Mucosa of rectum (tissue), 2 donors: ENCODE measurements around the gene VNN1.
"Not testable (repeated sequence)": the region's sequence is repeated elsewhere in the genome, so short reads cannot be mapped to it uniquely, and the experiment has no call there.

Source experiments
- H3K27ac ChIP-seq, 2 donors: one replicate each; pipeline ENCODE4 v1.7.0; 2013; ENCODE audit warnings: inconsistent platforms in 2 of 2, low read depth in 2 of 2, low read length in 2 of 2
- H3K27me3 ChIP-seq, 2 donors: one replicate each; pipeline ENCODE4 v1.7.0; 2013; ENCODE audit warnings: low read length in 2 of 2; ENCODE audit not compliant: control insufficient read depth in 2 of 2, insufficient read depth in 2 of 2
- H3K36me3 ChIP-seq, 2 donors: one replicate each; pipeline ENCODE4 v1.7.0; 2013; ENCODE audit warnings: low read length in 2 of 2; ENCODE audit not compliant: control insufficient read depth in 2 of 2, insufficient read depth in 2 of 2
- H3K4me1 ChIP-seq, 2 donors: one replicate each; pipeline ENCODE4 v1.7.0; 2013; ENCODE audit warnings: low read length in 2 of 2, mild to moderate bottlenecking in 1 of 2; ENCODE audit not compliant: control insufficient read depth in 2 of 2, insufficient read depth in 2 of 2
- H3K4me3 ChIP-seq, 2 donors: one replicate each; pipeline ENCODE4 v1.7.0; 2013; ENCODE audit warnings: low read length in 2 of 2
- H3K9ac ChIP-seq, 2 donors: one replicate each; pipeline ENCODE4 v1.7.0; 2013; ENCODE audit warnings: low read length in 2 of 2, low read depth in 1 of 2, mild to moderate bottlenecking in 1 of 2
- H3K9me3 ChIP-seq, 2 donors: one replicate each; pipeline ENCODE4 v1.7.0; 2013; ENCODE audit warnings: low read length in 2 of 2; ENCODE audit not compliant: control insufficient read depth in 2 of 2
- donor health status: healthy.
- donor health status: Normal muscosa, but diverticular disease.

Gene VNN1

GRCh38 chr6:132679094-132679493 lies 34.8 kb downstream of the VNN1 start:
- H3K4me1 ChIP-seq, H3K27me3 ChIP-seq, H3K27ac ChIP-seq, H3K4me3 ChIP-seq, H3K36me3 ChIP-seq, H3K9me3 ChIP-seq, H3K9ac ChIP-seq: not testable (repeated sequence)

- Histone ChIP-seq H3K9ac (no peak overlapping the region), H3K4me3 (no peak overlapping the region), H3K36me3 (no peaks in the 10 kb centered on the region), H3K4me1 (no peaks in the 10 kb centered on the region), H3K9me3 (no peaks in the 10 kb centered on the region), H3K27ac (no peak overlapping the region), H3K27me3 (no peaks in the 10 kb centered on the region)
These were observed 38.1 kb downstream of the VNN1 start for GRCh38 chr6:132675749-132676148.

- no peak overlapping the region for H3K27ac ChIP-seq
- no peaks in the 10 kb centered on the region for H3K36me3 ChIP-seq
- H3K4me3 ChIP-seq = no peak overlapping the region
- H3K9ac ChIP-seq = no peak overlapping the region
- no peaks in the 10 kb centered on the region for H3K4me1 ChIP-seq
- H3K27me3 ChIP-seq = no peaks in the 10 kb centered on the region
- no peaks in the 10 kb centered on the region for H3K9me3 ChIP-seq
These were observed 38.9 kb downstream of the VNN1 start for GRCh38 chr6:132675002-132675401.

- no peak overlapping the region for H3K9ac ChIP-seq
- no peak overlapping the region for H3K4me3 ChIP-seq
- H3K36me3 ChIP-seq = no peaks in the 10 kb centered on the region
- no peak overlapping the region for H3K27ac ChIP-seq
- peaks cover 0 to 2% of the 10 kb centered on the region in 2 donors for H3K4me1 ChIP-seq
- H3K9me3 ChIP-seq = no peaks in the 10 kb centered on the region
- H3K27me3 ChIP-seq = no peaks in the 10 kb centered on the region
These were observed 40.3 kb downstream of the VNN1 start for GRCh38 chr6:132673376-132674094.

GRCh38 chr6:132671295-132671694 lies 42.6 kb downstream of the VNN1 start:
- H3K4me1 ChIP-seq = peaks cover 0 to 2% of the 10 kb centered on the region in 2 donors
- H3K27ac ChIP-seq = no peak overlapping the region
- no peak overlapping the region for H3K4me3 ChIP-seq
- H3K9ac ChIP-seq = no peak overlapping the region
- no peaks in the 10 kb centered on the region for H3K36me3 ChIP-seq
- no peaks in the 10 kb centered on the region for H3K27me3 ChIP-seq
- H3K9me3 ChIP-seq = no peaks in the 10 kb centered on the region

- Histone ChIP-seq H3K36me3 (no peaks in the 10 kb centered on the region), H3K9ac (no peak overlapping the region), H3K4me1 (peaks cover 0 to 2% of the 10 kb centered on the region in 2 donors), H3K27me3 (no peaks in the 10 kb centered on the region), H3K4me3 (no peak overlapping the region), H3K27ac (no peak overlapping the region), H3K9me3 (no peaks in the 10 kb centered on the region)
These were observed 44.1 kb downstream of the VNN1 start for GRCh38 chr6:132669690-132670291.

GRCh38 chr6:132666118-132666517 lies 47.7 kb downstream of the VNN1 start:
- Histone ChIP-seq H3K9ac (no peak overlapping the region), H3K27ac (no peak overlapping the region), H3K4me3 (no peak overlapping the region), H3K27me3 (no peaks in the 10 kb centered on the region), H3K4me1 (peaks cover 0 to 2% of the 10 kb centered on the region in 2 donors), H3K36me3 (no peaks in the 10 kb centered on the region), H3K9me3 (no peaks in the 10 kb centered on the region)

GRCh38 chr6:132664309-132665034 lies 49.4 kb downstream of the VNN1 start:
- no peak overlapping the region for H3K27ac ChIP-seq
- H3K36me3 ChIP-seq = no peaks in the 10 kb centered on the region
- no peak overlapping the region for H3K9ac ChIP-seq
- H3K9me3 ChIP-seq = no peaks in the 10 kb centered on the region
- H3K27me3 ChIP-seq = no peaks in the 10 kb centered on the region
- no peaks in the 10 kb centered on the region for H3K4me1 ChIP-seq
- H3K4me3 ChIP-seq = no peak overlapping the region

GRCh38 chr6:132663661-132664060 lies 50.2 kb downstream of the VNN1 start:
- Histone ChIP-seq H3K4me1 (no peaks in the 10 kb centered on the region), H3K9ac (no peak overlapping the region), H3K9me3 (no peaks in the 10 kb centered on the region), H3K27me3 (no peaks in the 10 kb centered on the region), H3K27ac (no peak overlapping the region), H3K4me3 (no peak overlapping the region), H3K36me3 (no peaks in the 10 kb centered on the region)

- no peak overlapping the region for H3K4me3 ChIP-seq
- no peaks in the 10 kb centered on the region for H3K4me1 ChIP-seq
These were observed 51.9 kb downstream of the VNN1 start for GRCh38 chr6:132661906-132662305.

More at GRCh38 chr6:132661906-132662305, 51.9 kb downstream of the VNN1 start:
- no peak overlapping the region for H3K9ac ChIP-seq
- no peak overlapping the region for H3K27ac ChIP-seq
- H3K27me3 ChIP-seq = no peaks in the 10 kb centered on the region
- H3K9me3 ChIP-seq = no peaks in the 10 kb centered on the region
- H3K36me3 ChIP-seq = no peaks in the 10 kb centered on the region
